ENCODE data around the gene CADM2.

CADM2 gene

DNA sequence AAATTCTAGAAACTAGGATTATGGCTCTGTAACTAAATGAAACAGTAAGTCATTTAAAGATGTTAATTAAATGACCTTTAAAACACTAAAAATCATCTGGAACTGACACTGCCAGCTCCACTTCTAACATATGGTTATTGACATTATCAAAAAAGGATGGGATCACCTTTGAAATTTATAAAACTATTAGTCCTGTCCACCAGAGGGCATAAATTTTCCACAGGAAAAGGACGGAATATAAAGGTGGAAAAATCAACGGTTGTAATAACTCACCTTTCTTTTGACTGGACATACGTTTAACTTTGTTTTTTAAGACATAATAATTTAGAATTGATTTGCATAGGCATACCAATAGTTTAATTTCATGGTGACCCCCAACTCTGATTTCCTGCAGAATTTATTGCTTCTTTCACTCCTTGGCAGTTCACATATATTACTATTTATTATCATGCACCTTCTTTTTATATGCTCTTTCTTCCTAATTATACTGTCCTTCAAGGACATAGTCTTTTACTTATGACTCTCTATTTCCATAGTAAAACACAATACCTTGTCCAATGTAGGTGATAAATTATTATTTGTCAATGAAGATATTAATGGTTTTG is 345.7 kb downstream of the CADM2 start:
- DNase-seq (ENCODE audit: low read depth in 1 of 2, low spot score in 1 of 2) = no peak

DNA sequence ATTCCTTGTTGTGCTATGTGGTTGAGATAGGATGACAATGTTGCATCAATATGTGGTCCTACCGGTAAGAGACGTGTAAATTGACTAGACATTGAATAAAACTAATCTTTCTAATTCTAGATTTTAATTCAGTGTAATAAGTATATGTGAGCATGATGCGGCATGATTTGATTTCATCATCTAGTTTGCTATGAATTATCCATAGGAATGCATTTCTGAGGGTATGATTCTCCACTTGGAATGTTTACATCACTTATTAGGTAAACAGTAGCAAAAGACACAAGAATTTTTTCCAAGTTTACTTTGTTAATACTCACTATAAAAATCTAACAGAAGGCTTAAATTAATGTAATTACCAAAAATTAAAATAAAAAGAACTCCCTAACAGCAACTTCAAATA is 353.5 kb downstream of the CADM2 start:
- no peak for DNase-seq (ENCODE audit: low read depth in 1 of 2, low spot score in 1 of 2)

DNA sequence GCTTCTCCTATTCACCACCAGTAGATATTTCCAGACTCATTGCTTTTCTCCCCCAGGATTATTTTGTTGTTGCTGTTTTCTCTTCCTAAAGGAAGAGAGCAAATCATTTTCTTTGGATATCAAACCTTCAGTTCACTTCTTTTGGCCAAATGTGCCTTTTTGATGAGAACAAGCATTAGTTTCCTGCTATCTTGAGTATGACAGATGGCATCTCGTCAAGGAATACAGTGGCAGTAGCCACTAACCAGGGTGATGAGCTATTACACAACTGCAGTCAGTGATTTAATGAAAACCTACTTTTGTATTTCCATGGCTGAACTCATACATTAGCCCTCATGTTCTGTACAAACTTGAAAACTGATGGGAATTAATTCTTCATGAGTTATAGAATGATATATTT is 354.6 kb downstream of the CADM2 start:
- no peak for DNase-seq (ENCODE audit: low read depth in 1 of 2, low spot score in 1 of 2)

GRCh38 chr3:85316252-85316651 is 357.5 kb downstream of the CADM2 start:
- DNase-seq (ENCODE audit: low read depth in 1 of 2, low spot score in 1 of 2) = no peak

DNA sequence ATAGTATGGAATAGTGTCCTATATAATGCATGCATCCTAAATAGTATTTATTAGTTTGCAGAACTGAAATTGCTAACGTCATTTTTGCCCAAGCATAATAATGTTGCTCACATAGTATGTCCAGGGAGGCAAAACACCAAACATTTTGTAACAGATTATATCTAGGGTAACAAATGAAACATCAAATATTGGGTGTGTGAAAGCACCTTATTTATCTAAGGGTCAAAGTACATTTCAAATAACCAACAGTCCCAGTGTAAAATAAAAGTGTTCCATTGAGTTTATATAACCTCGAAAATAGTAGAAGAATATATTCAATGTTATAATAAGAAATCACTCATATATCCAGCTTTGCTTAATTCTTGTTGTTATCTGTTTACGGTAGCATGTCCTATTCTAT is 363.1 kb downstream of the CADM2 start:
- DNase-seq (ENCODE audit: low read depth in 1 of 2, low spot score in 1 of 2) = no peak

DNA sequence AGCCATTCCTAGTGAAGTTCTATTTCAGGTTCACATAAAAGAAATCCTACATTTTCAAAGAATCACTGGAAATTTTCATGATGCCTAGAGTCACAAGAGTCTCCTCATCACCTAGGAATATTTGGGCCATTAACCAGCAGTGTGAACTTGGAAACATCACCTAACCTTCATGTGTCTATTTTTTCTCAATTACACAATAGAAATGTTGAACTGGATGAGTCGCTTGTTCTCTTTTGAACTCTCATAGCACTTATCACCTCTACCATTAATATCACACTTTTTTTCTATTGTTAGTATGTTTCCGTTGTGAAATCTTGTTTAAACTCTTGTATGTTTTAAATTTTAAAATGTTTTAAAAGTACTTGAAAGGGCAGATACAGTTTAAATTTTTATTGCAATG is 371.3 kb downstream of the CADM2 start:
- DNase-seq (ENCODE audit: low read depth in 1 of 2, low spot score in 1 of 2) = no peak

- DNase-seq (ENCODE audit: low read depth in 1 of 2, low spot score in 1 of 2) = no peak
Measured at GRCh38 chr3:85337895-85338294, 379.1 kb downstream of the CADM2 start.

GRCh38 chr3:85342915-85343314 is 384.1 kb downstream of the CADM2 start:
- DNase-seq (ENCODE audit: low read depth in 1 of 2, low spot score in 1 of 2) = no peak

DNA sequence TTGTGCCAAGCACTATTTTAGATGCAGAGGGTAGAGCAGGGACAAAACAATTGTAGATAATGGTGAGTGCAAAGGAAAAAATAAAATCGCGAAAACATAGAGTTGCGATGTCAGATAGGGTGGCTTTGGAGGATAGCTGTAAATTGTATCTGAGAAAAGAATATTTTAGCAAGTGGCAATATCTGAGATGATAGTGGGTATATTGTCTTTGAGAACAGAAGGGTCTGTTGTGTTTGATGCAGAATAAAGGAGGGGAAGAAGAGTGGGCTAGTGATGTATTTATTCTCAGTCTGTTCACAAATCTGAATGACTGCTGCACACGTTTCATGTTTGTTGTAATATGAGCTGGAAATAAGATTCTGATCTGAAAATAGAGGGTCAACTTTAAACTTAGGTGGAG is 396.8 kb downstream of the CADM2 start:
- DNase-seq (ENCODE audit: low read depth in 1 of 2, low spot score in 1 of 2) = no peak

- DNase-seq (ENCODE audit: low read depth in 1 of 2, low spot score in 1 of 2) = no peak
Measured at GRCh38 chr3:85360742-85361387, 402.1 kb downstream of the CADM2 start.

GRCh38 chr3:85364296-85364909 is 405.6 kb downstream of the CADM2 start:
- DNase-seq (ENCODE audit: low read depth in 1 of 2, low spot score in 1 of 2) = no peak

GRCh38 chr3:85370341-85370740 is 411.6 kb downstream of the CADM2 start:
- DNase-seq (ENCODE audit: low read depth in 1 of 2, low spot score in 1 of 2) = no peak

- DNase-seq (ENCODE audit: low read depth in 1 of 2, low spot score in 1 of 2) = no peak
Measured at GRCh38 chr3:85376131-85376530, 417.3 kb downstream of the CADM2 start.

DNA sequence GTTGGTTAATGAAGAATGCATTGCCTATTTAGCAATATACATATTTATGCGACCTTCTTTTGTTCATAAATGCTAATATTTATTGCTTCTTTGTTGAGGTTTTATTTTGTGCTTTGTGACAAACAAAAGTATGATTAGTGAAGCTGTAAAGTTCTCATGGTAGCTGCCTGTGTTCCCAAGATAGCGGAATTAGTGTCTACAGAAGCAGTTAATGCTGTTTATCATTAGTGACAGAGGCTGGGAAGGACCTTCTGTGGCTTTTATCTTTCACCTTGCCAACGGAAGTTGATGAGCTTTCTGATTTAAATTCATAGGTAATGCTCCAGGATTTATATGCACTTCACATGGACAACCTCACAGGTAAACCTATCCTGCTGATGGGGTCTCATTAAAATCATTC is 418.3 kb downstream of the CADM2 start:
- no peak for DNase-seq (ENCODE audit: low read depth in 1 of 2, low spot score in 1 of 2)

DNA sequence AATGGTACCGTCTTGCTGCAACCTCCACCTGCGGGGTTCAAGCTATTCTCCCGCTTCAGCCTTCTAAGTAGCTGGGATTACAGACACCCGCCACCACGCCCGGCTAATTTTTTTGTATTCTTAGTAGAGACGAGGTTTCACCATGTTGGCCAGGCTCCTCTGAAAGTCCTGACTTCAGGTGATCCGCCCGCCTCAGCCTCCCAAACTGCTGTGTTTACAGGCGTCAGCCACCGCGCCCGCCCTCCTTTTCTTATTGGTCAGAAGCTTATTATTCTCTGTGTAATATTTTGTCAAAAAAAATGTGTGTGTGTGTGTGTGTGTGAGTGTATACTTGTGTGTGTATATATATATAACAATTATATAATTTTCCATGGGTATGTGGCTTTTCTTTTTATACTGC is 425.6 kb downstream of the CADM2 start:
- DNase-seq (ENCODE audit: low read depth in 1 of 2, low spot score in 1 of 2) = no peak

DNA sequence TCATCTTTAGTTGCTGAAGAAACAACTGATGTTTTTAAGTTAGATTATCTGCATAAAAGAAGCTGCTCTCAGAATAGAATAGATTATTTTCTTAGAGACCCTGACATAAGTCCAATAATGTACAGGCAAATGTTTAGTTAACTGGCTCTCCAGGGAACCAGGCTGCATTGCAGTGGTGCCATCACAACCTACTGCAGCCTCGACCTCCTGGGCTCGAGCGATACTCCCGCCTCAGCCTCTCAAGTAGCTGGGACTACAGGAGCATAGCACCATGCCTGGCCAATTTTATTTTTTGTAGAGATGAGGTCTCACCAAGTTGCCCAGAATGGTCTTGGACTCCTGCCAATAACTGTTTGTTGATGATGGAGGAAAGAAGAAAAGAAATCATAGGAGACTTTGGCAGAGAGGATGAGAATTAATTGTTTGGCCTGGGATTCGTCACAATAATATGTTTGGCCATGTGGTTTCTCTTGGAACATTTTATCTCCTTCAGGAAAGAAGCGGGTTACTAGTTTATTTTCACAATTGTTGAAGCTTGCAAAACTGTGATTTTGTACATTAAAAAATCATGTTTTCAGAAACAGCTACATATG is 429.2 kb downstream of the CADM2 start:
- DNase-seq (ENCODE audit: low read depth in 1 of 2, low spot score in 1 of 2) = no peak

GRCh38 chr3:85394424-85394823 is 435.6 kb downstream of the CADM2 start:
- no peak for DNase-seq (ENCODE audit: low read depth in 1 of 2, low spot score in 1 of 2)

GRCh38 chr3:85397434-85397833 is 438.6 kb downstream of the CADM2 start:
- DNase-seq (ENCODE audit: low read depth in 1 of 2, low spot score in 1 of 2) = no peak

- no peak for DNase-seq (ENCODE audit: low read depth in 1 of 2, low spot score in 1 of 2)
Measured at GRCh38 chr3:85426121-85426520, 467.3 kb downstream of the CADM2 start.

DNA sequence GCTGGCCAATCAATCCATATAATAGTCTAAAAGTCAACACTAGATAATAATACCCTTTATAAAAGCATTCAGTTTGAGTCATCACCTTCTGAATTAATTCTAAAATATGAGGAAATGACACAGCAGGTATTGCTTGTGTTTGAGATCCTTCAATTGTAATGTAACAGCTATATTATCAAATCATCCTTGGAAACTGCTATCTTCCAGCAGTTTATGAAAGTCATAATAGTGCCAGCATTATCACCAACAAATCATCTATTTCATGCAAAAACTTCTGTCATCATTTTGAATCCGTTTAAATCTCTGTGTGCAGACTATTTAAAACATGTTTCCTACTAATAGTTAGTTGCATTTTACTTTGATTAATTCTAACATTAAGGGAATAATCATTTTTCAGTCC is 468.7 kb downstream of the CADM2 start:
- no peak for DNase-seq (ENCODE audit: low read depth in 1 of 2, low spot score in 1 of 2)

GRCh38 chr3:85432081-85432480 is 473.3 kb downstream of the CADM2 start:
- no peak for DNase-seq (ENCODE audit: low read depth in 1 of 2, low spot score in 1 of 2)

DNA sequence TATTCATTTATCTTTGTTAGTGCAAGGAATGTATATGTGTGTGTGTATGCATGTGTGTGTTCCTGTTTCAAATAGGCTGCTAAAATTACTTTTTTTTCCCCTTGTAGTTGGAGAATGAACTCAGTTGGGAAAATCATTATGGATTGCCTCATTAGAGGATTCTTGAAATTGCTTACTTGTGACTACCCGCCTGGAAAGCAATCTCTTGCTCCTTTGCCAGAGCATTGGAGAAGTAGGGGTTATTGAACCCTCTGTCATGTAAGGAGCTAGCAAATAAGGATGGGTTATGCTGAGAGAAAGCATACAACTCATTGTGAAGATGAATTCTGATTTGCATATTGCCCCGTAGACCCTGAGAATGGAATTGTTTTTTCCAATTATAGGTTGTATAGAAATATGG is 474.5 kb downstream of the CADM2 start:
- DNase-seq (ENCODE audit: low read depth in 1 of 2, low spot score in 1 of 2) = no peak

All from activated T-helper 1 cell treated with anti-CD3 and anti-CD28 coated beads, Interleukin-2, amount 50 U/mL, for 16 hours (primary cell).